Right lobe of liver (tissue), 6 donors: Measurements from ENCODE around the gene FLT1. TPM values are rescaled to one million over a fixed set of nuclear protein-coding genes. Genes with fewer than 3 reads are reported as not detected.

Experiments
- ATAC-seq, 4 donors: fragments of 200-7000 bp; cut with Tn5 transposase; one replicate each; pipeline ENCODE4 v1.9.1; 2020; ENCODE audit warnings: mild to moderate bottlenecking in 4 of 4, moderate library complexity in 4 of 4
- DNase-seq, 3 donors: peaks; one replicate each; pipeline ENCODE4 v3.0.0-alpha.2; 2020
- H3K27ac ChIP-seq, 3 donors: fragments of 200-600 bp; one replicate each; pipeline ENCODE4 v1.8.0; 2022
- H3K27me3 ChIP-seq, 2 donors: fragments of 200-600 bp; one replicate each; pipeline ENCODE4 v1.8.0; 2022
- H3K36me3 ChIP-seq, 4 donors: fragments of 200-600 bp; sonication (generic) in 1 of 4; one replicate each; pipeline versions ENCODE4 v1.5.1 to v1.8.0; 2017 to 2022; ENCODE audit warnings: control low read depth in 1 of 4
- H3K4me1 ChIP-seq, 4 donors: fragments of 200-600 bp; sonication (generic) in 1 of 4; one replicate each; pipeline versions ENCODE4 v1.5.1 to v1.8.0; 2017 to 2022; ENCODE audit warnings: control low read depth in 1 of 4
- H3K4me3 ChIP-seq, 3 donors: fragments of 200-600 bp; one replicate each; pipeline ENCODE4 v1.8.0; 2022
- H3K9me3 ChIP-seq, 4 donors: fragments of 200-600 bp; sonication (generic) in 1 of 4; one replicate each; pipeline versions ENCODE4 v1.5.1 to v1.8.0; 2017 to 2022; ENCODE audit warnings: control low read depth in 1 of 4
- POLR2A ChIP-seq: fragments of 450-650 bp; IDR thresholded peaks from one replicate; pipeline ENCODE4 v1.6.1; 2017; ENCODE audit warnings: antibody characterized with exemption, mild to moderate bottlenecking
- WGBS: methylation state at CpG from one replicate; pipeline ENCODE4 v1.1.6; 2018; ENCODE audit warnings: low coverage, low lambda C conversion rate; ENCODE audit not compliant: insufficient coverage; ENCODE audit errors: missing lambda C conversion rate; 5-methylcytosine and 5-hydroxymethylcytosine counted together
- intact Hi-C, 2 donors: fragments of 100-400 bp; cut with DNase I; formaldehyde crosslinking; loops; one replicate each; pipeline versions ENCODE4 v1.11.2 to v1.14.1; 2022
- total RNA-seq, 6 experiments: library from RNA; depleted of rRNA in 2 of 6; stranded (reverse); fragments of >200 nt in 2 of 6; fragmentation: NEBNext Ultra II Directional in 3 of 6; extraction: Animal tissue kit (Norgen Biotek cat#: 25700) in 3 of 6; gene quantifications; one replicate each; pipeline versions ENCODE4 v1.1.0 to v1.2.4, GENCODE V29; 2016 to 2023
- TF ChIP-seq, protein P1 (sequence below), 4 donors: fragments of 200-600 bp in 3 of 4; fragments of 450-650 bp in 1 of 4; IDR thresholded peaks; one replicate each; pipeline versions ENCODE4 v1.5.1 to v1.8.0; 2016 to 2022; ENCODE audit warnings: antibody characterized with exemption in 4 of 4, mild to moderate bottlenecking in 2 of 4
- donor health status: DM: no; HTN: yes; CAD: no.
- donor health status: DM: no; HTN: no; CAD: no.
- donor health status: DM: no; HTN: no; CAD: no.
- donor health status: DM: no; HTN: yes; CAD: no.
- donor health status: DM: no; HTN: yes; CAD: no.

The FLT1 gene
- total RNA-seq, 6 experiments from 2014 or later = 10.6 to 66.4 (median 20.5) TPM

DNA sequence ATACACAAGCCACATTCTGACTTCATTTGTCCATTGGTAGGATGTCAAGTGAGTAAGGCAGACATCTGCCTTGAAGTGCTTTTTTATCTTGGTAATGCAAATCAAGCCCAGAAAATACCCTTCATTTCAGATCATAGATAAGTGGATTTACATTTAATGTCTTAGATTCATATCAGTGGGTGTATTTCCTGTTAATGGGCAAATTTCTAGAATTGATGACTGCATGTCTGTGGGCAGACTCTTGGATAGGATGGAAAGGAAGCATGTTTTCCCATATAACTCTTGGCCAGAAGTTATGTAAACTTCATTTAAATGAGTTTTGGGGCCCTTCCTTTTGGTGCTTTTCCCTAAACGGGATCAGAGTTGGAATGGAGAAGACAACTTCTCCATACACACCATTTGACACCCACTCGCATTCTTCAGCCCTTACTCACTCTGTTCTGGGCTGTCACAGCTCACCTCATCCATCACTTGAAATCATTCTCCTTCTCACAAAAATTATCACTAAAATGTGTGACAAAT, 154.6 kb downstream of the FLT1 start:
- DNase-seq = no peak

GRCh38 chr13:28339419-28339818, 155.5 kb downstream of the FLT1 start:
- no peak for DNase-seq
- Histone ChIP-seq H3K36me3 (no peaks in the 10 kb centered on the region), H3K27ac (no peak overlapping the region), H3K27me3 (no peaks in the 10 kb centered on the region), H3K4me3 (no peak overlapping the region), H3K4me1 (no peaks in the 10 kb centered on the region), H3K9me3 (no peaks in the 10 kb centered on the region)
- intact Hi-C loops = no loop called here
- WGBS = 85% methylated on average over 2 of the region's 2 CpGs
- ATAC-seq = no peak
- no peak for TF ChIP-seq POLR2A
- TF ChIP-seq, protein P1, sequence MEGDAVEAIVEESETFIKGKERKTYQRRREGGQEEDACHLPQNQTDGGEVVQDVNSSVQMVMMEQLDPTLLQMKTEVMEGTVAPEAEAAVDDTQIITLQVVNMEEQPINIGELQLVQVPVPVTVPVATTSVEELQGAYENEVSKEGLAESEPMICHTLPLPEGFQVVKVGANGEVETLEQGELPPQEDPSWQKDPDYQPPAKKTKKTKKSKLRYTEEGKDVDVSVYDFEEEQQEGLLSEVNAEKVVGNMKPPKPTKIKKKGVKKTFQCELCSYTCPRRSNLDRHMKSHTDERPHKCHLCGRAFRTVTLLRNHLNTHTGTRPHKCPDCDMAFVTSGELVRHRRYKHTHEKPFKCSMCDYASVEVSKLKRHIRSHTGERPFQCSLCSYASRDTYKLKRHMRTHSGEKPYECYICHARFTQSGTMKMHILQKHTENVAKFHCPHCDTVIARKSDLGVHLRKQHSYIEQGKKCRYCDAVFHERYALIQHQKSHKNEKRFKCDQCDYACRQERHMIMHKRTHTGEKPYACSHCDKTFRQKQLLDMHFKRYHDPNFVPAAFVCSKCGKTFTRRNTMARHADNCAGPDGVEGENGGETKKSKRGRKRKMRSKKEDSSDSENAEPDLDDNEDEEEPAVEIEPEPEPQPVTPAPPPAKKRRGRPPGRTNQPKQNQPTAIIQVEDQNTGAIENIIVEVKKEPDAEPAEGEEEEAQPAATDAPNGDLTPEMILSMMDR (IDR thresholded peaks at IDR 0.05) = no peak

More for the DNA sequence above, 154.6 kb downstream of the FLT1 start:
- no peak overlapping the region for H3K27ac ChIP-seq
- no peaks in the 10 kb centered on the region for H3K27me3 ChIP-seq
- intact Hi-C loops = no loop called here
- no peaks in the 10 kb centered on the region for H3K9me3 ChIP-seq
- ATAC-seq = no peak
- H3K4me1 ChIP-seq = no peaks in the 10 kb centered on the region
- 75% methylated on average over 2 of the region's 2 CpGs for WGBS
- TF ChIP-seq, protein P1 (IDR thresholded peaks at IDR 0.05) = no peak
- no peak for TF ChIP-seq POLR2A
- H3K4me3 ChIP-seq = no peak overlapping the region
- H3K36me3 ChIP-seq = no peaks in the 10 kb centered on the region

GRCh38 chr13:28338742-28339141, 156.2 kb downstream of the FLT1 start:
- no peak for ATAC-seq
- Histone ChIP-seq H3K36me3 (no peaks in the 10 kb centered on the region), H3K27me3 (no peaks in the 10 kb centered on the region), H3K4me1 (no peaks in the 10 kb centered on the region), H3K9me3 (no peaks in the 10 kb centered on the region), H3K4me3 (no peak overlapping the region), H3K27ac (no peak overlapping the region)
- no peak for DNase-seq
- intact Hi-C loops = no loop called here
- TF ChIP-seq POLR2A = no peak
- TF ChIP-seq, protein P1 (IDR thresholded peaks at IDR 0.05) = no peak
- 68% methylated on average over 2 of the region's 6 CpGs for WGBS

GRCh38 chr13:28338006-28338574, 156.8 kb downstream of the FLT1 start:
- Histone ChIP-seq H3K36me3 (no peaks in the 10 kb centered on the region), H3K4me1 (no peaks in the 10 kb centered on the region), H3K27ac (no peak overlapping the region), H3K4me3 (no peak overlapping the region), H3K27me3 (no peaks in the 10 kb centered on the region), H3K9me3 (no peaks in the 10 kb centered on the region)
- intact Hi-C loops = no loop called here
- WGBS = 90% methylated on average over 4 of the region's 4 CpGs
- TF ChIP-seq, protein P1 (IDR thresholded peaks at IDR 0.05) = no peak
- no peak for TF ChIP-seq POLR2A
- ATAC-seq (peak in 1 of 4 donors; percentile 20), DNase-seq (no peak)
